ENCODE results near the gene QRICH2. TPM values are rescaled to one million over a fixed set of nuclear protein-coding genes. Genes with fewer than 3 reads are reported as not detected.
"Not testable (repeated sequence)": the region's sequence is repeated elsewhere in the genome, so short reads cannot be mapped to it uniquely, and the experiment has no call there.

Gene QRICH2
- total RNA-seq, 4 donors from 2014 or later, result 2.0 to 8.4 (median 5.2) TPM

- no peak overlapping the region for H3K4me3 ChIP-seq
- TF ChIP-seq POLR2A (IDR thresholded peaks at IDR 0.05) (no peak), CTCF (IDR thresholded peaks at IDR 0.05) (no peak), EP300 (IDR thresholded peaks at IDR 0.05) (no peak)
- DNase-seq (ENCODE audit: low spot score in 2 of 2), result no peak
- WGBS, 2 donors, result 91 to 93% methylated on average over 6 of the region's 6 CpGs
- no peak overlapping the region for H3K27ac ChIP-seq
- H3K27me3 ChIP-seq, result no peaks in the 10 kb centered on the region
- no peaks in the 10 kb centered on the region for H3K9me3 ChIP-seq
- H3K4me1 ChIP-seq, result peaks cover 0 to 31% (median 28%) of the 10 kb centered on the region in 4 donors
- no peaks in the 10 kb centered on the region for H3K36me3 ChIP-seq
Measured at GRCh38 chr17:76250141-76250540, 57.9 kb downstream of the QRICH2 start.

GRCh38 chr17:76248013-76248782 lies 59.9 kb downstream of the QRICH2 start:
- TF ChIP-seq EP300 (IDR thresholded peaks at IDR 0.05) (no peak), POLR2A (IDR thresholded peaks at IDR 0.05) (no peak), CTCF (IDR thresholded peaks at IDR 0.05) (no peak)
- H3K4me1 ChIP-seq, result peaks cover 0 to 29% (median 22%) of the 10 kb centered on the region in 4 donors

GRCh38 chr17:76247304-76247703 lies 60.8 kb downstream of the QRICH2 start:
- 89 to 93% methylated on average over 8 of the region's 8 CpGs for WGBS, 2 donors
- Histone ChIP-seq H3K9me3 (no peaks in the 10 kb centered on the region), H3K4me3 (no peak overlapping the region), H3K27me3 (no peaks in the 10 kb centered on the region), H3K4me1 (peaks cover 0 to 20% (median 15%) of the 10 kb centered on the region in 4 donors), H3K27ac (no peak overlapping the region), H3K36me3 (no peaks in the 10 kb centered on the region)
- no peak for DNase-seq (ENCODE audit: low spot score in 2 of 2)
- no peak for TF ChIP-seq EP300 (IDR thresholded peaks at IDR 0.05)
- no peak for TF ChIP-seq POLR2A (IDR thresholded peaks at IDR 0.05)
- no peak for TF ChIP-seq CTCF (IDR thresholded peaks at IDR 0.05)

More at GRCh38 chr17:76248013-76248782, 59.9 kb downstream of the QRICH2 start:
- no peaks in the 10 kb centered on the region for H3K36me3 ChIP-seq
- H3K4me3 ChIP-seq, result no peak overlapping the region
- no peaks in the 10 kb centered on the region for H3K9me3 ChIP-seq
- WGBS, 2 donors, result 80 to 83% methylated on average over 11 of the region's 11 CpGs
- H3K27me3 ChIP-seq, result no peaks in the 10 kb centered on the region
- no peak for DNase-seq (ENCODE audit: low spot score in 2 of 2)
- no peak overlapping the region for H3K27ac ChIP-seq

- H3K36me3 ChIP-seq, result no peaks in the 10 kb centered on the region
- TF ChIP-seq POLR2A (IDR thresholded peaks at IDR 0.05) (no peak), CTCF (IDR thresholded peaks at IDR 0.05) (no peak), EP300 (IDR thresholded peaks at IDR 0.05) (peak in 1 of 2 donors; percentile 38)
- peaks cover 0 to 14% (median 11%) of the 10 kb centered on the region in 4 donors for H3K4me1 ChIP-seq
- no peak for DNase-seq (ENCODE audit: low spot score in 2 of 2)
- H3K4me3 ChIP-seq, result no peak overlapping the region
- 73 to 74% methylated on average over 7 of the region's 7 CpGs for WGBS, 2 donors
- H3K27me3 ChIP-seq, result peaks cover 0 to 2% of the 10 kb centered on the region in 2 donors
- H3K9me3 ChIP-seq, result no peaks in the 10 kb centered on the region
- H3K27ac ChIP-seq, result no peak overlapping the region
Measured at GRCh38 chr17:76246080-76247066, 61.7 kb downstream of the QRICH2 start.

GRCh38 chr17:76244721-76245120 lies 63.4 kb downstream of the QRICH2 start:
- not testable (repeated sequence) for H3K27ac ChIP-seq; H3K9me3 ChIP-seq; H3K27me3 ChIP-seq; DNase-seq (ENCODE audit: low spot score in 2 of 2); H3K36me3 ChIP-seq; H3K4me3 ChIP-seq
- peaks cover 0 to 18% (median 13%) of the 10 kb centered on the region in 4 donors for H3K4me1 ChIP-seq
- WGBS, 2 donors, result 94 to 96% methylated on average over 8 of the region's 8 CpGs

Data from tibial nerve (tissue), 4 donors.